HG02884 (cell line): Measurements from ENCODE around the gene TMEM165.

ENCODE experiments used
- ATAC-seq: cut with Tn5 transposase; IDR thresholded peaks from one replicate; pipeline ENCODE4 v1.9.1; 2021; ENCODE audit warnings: mild to moderate bottlenecking, moderate library complexity; ENCODE audit not compliant: unreplicated experiment

Gene TMEM165

GRCh38 chr4:55405073-55405472, 9.3 kb downstream of the TMEM165 start:
- no peak for ATAC-seq

- ATAC-seq: no peak
Observed at GRCh38 chr4:55406545-55406944, 10.8 kb downstream of the TMEM165 start.

GRCh38 chr4:55407119-55407518, 11.4 kb downstream of the TMEM165 start:
- ATAC-seq: no peak

- no peak for ATAC-seq
Observed at GRCh38 chr4:55407764-55408163, 12.0 kb downstream of the TMEM165 start.

GRCh38 chr4:55409468-55410171, 13.9 kb downstream of the TMEM165 start:
- ATAC-seq: peak; percentile 64

- no peak for ATAC-seq
Observed at GRCh38 chr4:55410431-55410830, 14.7 kb downstream of the TMEM165 start.

- ATAC-seq: no peak
Observed at GRCh38 chr4:55411621-55412020, 15.9 kb downstream of the TMEM165 start.

GRCh38 chr4:55416176-55416575, 20.4 kb downstream of the TMEM165 start:
- no peak for ATAC-seq

GRCh38 chr4:55424791-55425190, 29.0 kb downstream of the TMEM165 start:
- no peak for ATAC-seq

GRCh38 chr4:55431710-55432336, 36.1 kb downstream of the TMEM165 start:
- no peak for ATAC-seq

GRCh38 chr4:55435141-55435841, 39.5 kb downstream of the TMEM165 start:
- peak; percentile 78 for ATAC-seq

GRCh38 chr4:55437356-55437796, 41.6 kb downstream of the TMEM165 start:
- no peak for ATAC-seq

- no peak for ATAC-seq
Observed at GRCh38 chr4:55437823-55438222, 42.1 kb downstream of the TMEM165 start.

GRCh38 chr4:55438314-55438713, 42.6 kb downstream of the TMEM165 start:
- no peak for ATAC-seq

- no peak for ATAC-seq
Observed at GRCh38 chr4:55439023-55439422, 43.3 kb downstream of the TMEM165 start.

GRCh38 chr4:55440786-55441185, 45.0 kb downstream of the TMEM165 start:
- no peak for ATAC-seq

GRCh38 chr4:55442541-55442940, 46.8 kb downstream of the TMEM165 start:
- ATAC-seq: no peak

- no peak for ATAC-seq
Observed at GRCh38 chr4:55444827-55445226, 49.1 kb downstream of the TMEM165 start.

- ATAC-seq: no peak
Observed at GRCh38 chr4:55445921-55446577, 50.3 kb downstream of the TMEM165 start.

- no peak for ATAC-seq
Observed at GRCh38 chr4:55446578-55446922, 50.8 kb downstream of the TMEM165 start.

GRCh38 chr4:55447108-55447708, 51.5 kb downstream of the TMEM165 start:
- no peak for ATAC-seq
